GM12878 (cell line): ENCODE data around the gene FNDC3B. TPM values are rescaled to one million over a fixed set of nuclear protein-coding genes. Genes with fewer than 3 reads are reported as not detected.

Source experiments
- ATAC-seq: fragments of 200-7000 bp; cut with Tn5 transposase; 3 replicates; pipeline ENCODE4 v1.9.1; 2020; ENCODE audit warnings: mild to moderate bottlenecking, moderate library complexity
- BruUV-seq: library from RNA; stranded (reverse); fragments of 400-500 nt; replicated peaks from 2 replicates; lab custom pipeline; 2021; lab: Mats Ljungman, UMichigan
- CTCF ChIA-PET: fragments of 300-600 bp; sonication (Branson Sonifier 250); formaldehyde crosslinking; extraction: SDS; loops from one replicate; lab custom pipeline; 2021; ENCODE audit warnings: inconsistent platforms; lab: Yijun Ruan, JAX
- POLR2A ChIA-PET: fragments of 350-600 bp; formaldehyde crosslinking; extraction: SDS; loops from one replicate; lab custom pipeline; 2021; ENCODE audit warnings: inconsistent platforms; lab: Charles Lee
- RAD21 ChIA-PET: fragments of 300-600 bp; sonication (Branson Sonifier 250); formaldehyde crosslinking; loops from one replicate; lab custom pipeline; 2023; ENCODE audit warnings: antibody characterized with exemption; ENCODE audit not compliant: unreplicated experiment; lab: Charles Lee
- SMC1A ChIA-PET: fragments of 300-600 bp; sonication (Branson Sonifier 250); formaldehyde crosslinking; loops from one replicate; lab custom pipeline; 2023; ENCODE audit not compliant: unreplicated experiment, uncharacterized antibody; lab: Charles Lee
- DNase-seq: peaks from one replicate; pipeline ENCODE4 v3.0.0-alpha.2; 2011; ENCODE audit warnings: low read depth, low spot score
- FAIRE-seq: peaks from 3 replicates; lab custom pipeline; 2011; peaks lifted over from hg19 to GRCh38; lab: Jason Lieb, UNC
- H2AFZ ChIP-seq: 2 replicates; pipeline ENCODE4 v1.6.0; 2011; ENCODE audit warnings: low read depth, low read length, control low read depth; ENCODE audit not compliant: control insufficient read depth
- H3K27ac ChIP-seq: 2 replicates; pipeline ENCODE4 v1.5.1; 2011; ENCODE audit warnings: control low read depth; ENCODE audit not compliant: control insufficient read depth, insufficient read depth
- H3K27me3 ChIP-seq, 2 experiments: replicated peaks in 1 of 2; 2 replicates each; pipeline versions ENCODE4 v1.6.0 to v1.6.1; 2011; ENCODE audit warnings: low read length in 1 of 2; ENCODE audit not compliant: control insufficient read depth in 2 of 2, insufficient read depth in 2 of 2
- H3K36me3 ChIP-seq, 2 experiments: 2 replicates each; pipeline ENCODE4 v1.5.1; 2011; ENCODE audit warnings: low read length in 1 of 2; ENCODE audit not compliant: control insufficient read depth in 2 of 2, insufficient read depth in 2 of 2
- H3K4me1 ChIP-seq: 2 replicates; pipeline ENCODE4 v1.6.1; 2011; ENCODE audit warnings: mild to moderate bottlenecking, low read length, moderate library complexity, mixed read lengths; ENCODE audit not compliant: control insufficient read depth, insufficient read depth
- H3K4me2 ChIP-seq: 2 replicates; pipeline ENCODE4 v1.6.0; 2011; ENCODE audit warnings: control low read depth; ENCODE audit not compliant: control insufficient read depth, insufficient read depth
- H3K4me3 ChIP-seq: fragments of 200-600 bp; sonication (generic); 2 replicates; pipeline ENCODE4 v1.5.1; 2016
- H3K79me2 ChIP-seq: 2 replicates; pipeline ENCODE4 v1.6.0; 2011; ENCODE audit warnings: low read length; ENCODE audit not compliant: control insufficient read depth, insufficient read depth
- H3K9ac ChIP-seq: 2 replicates; pipeline ENCODE4 v1.8.0; 2011; ENCODE audit warnings: low read length, control low read depth, mixed read lengths; ENCODE audit not compliant: control insufficient read depth, insufficient read depth
- H3K9me3 ChIP-seq: replicated peaks from 3 replicates; pipeline ENCODE4 v1.5.1; 2011; ENCODE audit warnings: mild to moderate bottlenecking, low read length; ENCODE audit not compliant: control insufficient read depth, insufficient read depth
- H4K20me1 ChIP-seq: 2 replicates; pipeline ENCODE4 v1.6.0; 2011; ENCODE audit not compliant: control insufficient read depth, insufficient read depth
- BACH1 ChIP-seq: fragments of 450-650 bp; IDR thresholded peaks from 2 replicates; pipeline ENCODE4 v1.6.1; 2017; ENCODE audit warnings: mild to moderate bottlenecking, borderline replicate concordance
- BRCA1 ChIP-seq: IDR thresholded peaks from 2 replicates; pipeline ENCODE4 v1.6.1; 2011; ENCODE audit warnings: low read depth, low read length, improper control_type of control experiment
- CREM ChIP-seq: IDR thresholded peaks from 2 replicates; pipeline ENCODE4 v1.6.1; 2014; ENCODE audit warnings: antibody characterized with exemption, low read depth
- EGR1 ChIP-seq, 2 experiments: IDR thresholded peaks; 1 replicate in 1 of 2; 2 replicates in 1 of 2; pipeline ENCODE4 v1.6.1; 2011 to 2012; ENCODE audit warnings: low read depth in 2 of 2, low read length in 2 of 2, borderline replicate concordance in 1 of 2, mild to moderate bottlenecking in 1 of 2, moderate library complexity in 1 of 2
- HDGF ChIP-seq: fragments of 450-650 bp; IDR thresholded peaks from 2 replicates; pipeline ENCODE4 v1.6.1; 2016; ENCODE audit warnings: antibody characterized with exemption
- IKZF2 ChIP-seq, 2 experiments: fragments of 450-650 bp; IDR thresholded peaks; 2 replicates each; pipeline ENCODE4 v1.6.1; 2017; ENCODE audit warnings: mild to moderate bottlenecking in 2 of 2, moderate library complexity in 2 of 2
- MLLT1 ChIP-seq: fragments of 450-650 bp; IDR thresholded peaks from 2 replicates; pipeline ENCODE4 v1.6.1; 2016; ENCODE audit warnings: mild to moderate bottlenecking
- MTA3 ChIP-seq: IDR thresholded peaks from 2 replicates; pipeline ENCODE4 v1.6.1; 2012; ENCODE audit warnings: low read length, inconsistent platforms, borderline replicate concordance
- PAX5 ChIP-seq: IDR thresholded peaks from 2 replicates; pipeline ENCODE4 v1.6.1; 2011; ENCODE audit warnings: low read depth, low read length, borderline replicate concordance
- POLR2AphosphoS2 ChIP-seq: IDR thresholded peaks from 2 replicates; pipeline ENCODE4 v1.6.1; 2011; ENCODE audit warnings: low read depth, mild to moderate bottlenecking, low read length, improper control_type of control experiment, moderate library complexity
- RBBP5 ChIP-seq: fragments of 200-600 bp; sonication (generic); conservative IDR thresholded peaks from 2 replicates; pipeline ENCODE4 v1.6.1; 2016
- SP1 ChIP-seq: IDR thresholded peaks from one replicate; pipeline ENCODE4 v1.6.1; 2011; ENCODE audit warnings: low read depth, low read length
- YBX1 ChIP-seq: fragments of 450-650 bp; IDR thresholded peaks from 2 replicates; pipeline ENCODE4 v1.6.1; 2016; ENCODE audit warnings: antibody characterized with exemption
- ZBTB33 ChIP-seq: fragments of 450-650 bp; IDR thresholded peaks from 2 replicates; pipeline ENCODE4 v1.6.1; 2017; ENCODE audit warnings: mild to moderate bottlenecking
- ZNF622 ChIP-seq: fragments of 450-650 bp; IDR thresholded peaks from 2 replicates; pipeline ENCODE4 v1.6.1; 2017; ENCODE audit warnings: mild to moderate bottlenecking, inconsistent platforms
- WGBS: methylation state at CpG from one replicate; pipeline ENCODE4 v1.1.6; 2016; ENCODE audit warnings: low lambda C conversion rate; ENCODE audit not compliant: insufficient replicate concordance, insufficient coverage; ENCODE audit errors: missing lambda C conversion rate; 5-methylcytosine and 5-hydroxymethylcytosine counted together
- in situ Hi-C: fragments of 300-500 bp; cut with MboI; formaldehyde crosslinking; loops from 9 replicates; pipeline ENCODE4 v1.14.3; 2018; ENCODE audit warnings: mixed read lengths
- intact Hi-C: fragments of 100-400 bp; cut with micrococcal nuclease; formaldehyde crosslinking; loops from one replicate; pipeline ENCODE4 v1.14.2; 2022; ENCODE audit not compliant: unreplicated experiment
- polyA plus RNA-seq, 11 experiments: library from polyadenylated mRNA; depleted of rRNA in 4 of 11; unstranded in 6 of 11; stranded (reverse) in 5 of 11; fragments of >200 nt; fragmentation: Nextera tagmentation in 4 of 11; fragmentation: Illumina TruSeq in 1 of 11; extraction: Ambion mirVana in 4 of 11; extraction: Trizol in 1 of 11; gene quantifications; 1 replicate in 1 of 11; 2 replicates in 10 of 11; pipeline versions ENCODE4 v1.2.1 to v1.2.3, GENCODE V29; 2011 to 2016; ENCODE audit warnings: inconsistent platforms in 2 of 11, missing spikeins in 2 of 11, low read depth in 1 of 11
- total RNA-seq, 4 experiments: library from RNA; depleted of rRNA in 3 of 4; stranded (reverse); fragments of >200 nt in 3 of 4; fragmentation: Illumina TruSeq in 1 of 4; extraction: Trizol in 1 of 4; gene quantifications; 2 replicates each; pipeline versions ENCODE4 v1.2.1 to v1.2.3, GENCODE V29; 2013 to 2021

The FNDC3B gene
- total and polyA plus RNA-seq, 10 of the 15 experiments (the other 5 are each of a cell fraction or from before 2014, with no cell fraction given), result 7.9 to 35.0 (median 18.5) TPM

GRCh38 chr3:172280406-172281051 is 241.2 kb downstream of the FNDC3B start:
- Histone ChIP-seq H3K4me3 (no peak overlapping the region), H3K4me2 (no peak overlapping the region), H3K9ac (no peak overlapping the region), H3K9me3 (no peaks in the 10 kb centered on the region), H3K27ac (no peak overlapping the region), H3K36me3 (peaks cover 0 to 2% of the 10 kb centered on the region in 2 experiments; a peak in 2 of 4 replicates), H3K79me2 (no peaks in the 10 kb centered on the region), H2AFZ (no peak overlapping the region), H3K27me3 (no peaks in the 10 kb centered on the region), H4K20me1 (no peaks in the 10 kb centered on the region), H3K4me1 (no peaks in the 10 kb centered on the region)
- in situ Hi-C loops, result no loop called here
- FAIRE-seq (no peak), DNase-seq (no peak), ATAC-seq (no peak)
- no peak for TF ChIP-seq PAX5
- TF ChIP-seq HDGF, result no peak
- no peak for TF ChIP-seq ZBTB33
- intact Hi-C loops, result no loop called here
- 96% methylated on average over 1 of the region's 1 CpG for WGBS
- ChIA-PET POLR2A (no interaction called here), CTCF (interaction anchor here (1.0 to 1.4 kb wide), 3 partner anchors 51 to 245 kb away, joined by 3 to 5 read pairs (median 3); no protein-coding TSS in a partner anchor), RAD21 (interaction anchor here (1.1 kb wide), 1 partner anchor 62 kb away, joined by 3 read pairs; no protein-coding TSS in a partner anchor), SMC1A (interaction anchor here (0.7 to 1.7 kb wide), 10 partner anchors 8 to 470 kb away, joined by 3 to 6 read pairs (median 3); partner anchors contain the start of gene ECT2)
- no TSS peak for BruUV-seq

- ChIA-PET RAD21 (no interaction called here), CTCF (no interaction called here), POLR2A (no interaction called here), SMC1A (no interaction called here)
- Histone ChIP-seq H3K4me3 (no peak overlapping the region), H2AFZ (no peak overlapping the region), H3K36me3 (peaks cover 3% of the 10 kb centered on the region in 2 experiments; a peak in 3 of 4 replicates), H3K79me2 (no peaks in the 10 kb centered on the region), H3K9ac (no peak overlapping the region), H3K27ac (no peak overlapping the region), H3K27me3 (no peaks in the 10 kb centered on the region), H3K4me2 (no peak overlapping the region), H3K4me1 (no peaks in the 10 kb centered on the region), H3K9me3 (no peaks in the 10 kb centered on the region), H4K20me1 (no peaks in the 10 kb centered on the region)
- in situ Hi-C loops, result no loop called here
- DNase-seq (no peak), FAIRE-seq (no peak), ATAC-seq (no peak)
- intact Hi-C loops, result no loop called here
- 94% methylated on average over 7 of the region's 7 CpGs for WGBS
- no TSS peak for BruUV-seq
- TF ChIP-seq BACH1, result no peak
- TF ChIP-seq CREM, result no peak
- no peak for TF ChIP-seq EGR1 (IDR thresholded peaks at IDR 0.05; ENCODE audit: borderline replicate concordance in 1 of 2, low read depth in 2 of 2, low read length in 2 of 2)
- TF ChIP-seq RBBP5, result no peak
- no peak for TF ChIP-seq SP1
- no peak for TF ChIP-seq MLLT1
- no peak for TF ChIP-seq ZNF622
- TF ChIP-seq YBX1, result no peak
- TF ChIP-seq MTA3, result no peak
- no peak for TF ChIP-seq IKZF2 (IDR thresholded peaks at IDR 0.05)
- TF ChIP-seq BRCA1, result no peak
- TF ChIP-seq POLR2AphosphoS2, result no peak
- no peak for TF ChIP-seq PAX5
These were observed 242.5 kb downstream of the FNDC3B start for GRCh38 chr3:172281884-172282283.
